Skin epidermis (tissue), 12 donors: ENCODE results near the gene C12orf56.
A peak's percentile ranks its signal among the peaks of the same experiment; 100 is the strongest.

Experiments used
- H3K27ac ChIP-seq, 21 experiments: fragments of 200-600 bp; sonication (generic) in 11 of 21; one replicate each; pipeline ENCODE4 v1.5.0; 2020; ENCODE audit warnings: mild to moderate bottlenecking in 3 of 21, inconsistent platforms in 2 of 21, moderate library complexity in 2 of 21
- H3K4me3 ChIP-seq, 7 experiments: fragments of 200-600 bp; sonication (generic) in 2 of 7; one replicate each; pipeline ENCODE4 v1.5.0; 2020; ENCODE audit warnings: inconsistent platforms in 2 of 7, mild to moderate bottlenecking in 2 of 7, moderate library complexity in 1 of 7

The C12orf56 gene

GRCh38 chr12:64390275-64390851, at the start of gene C12orf56:
C12orf56 (minus strand) TSS chr12:64390758; CDS start chr12:64390565, 193 bp downstream.
- peak within 1 kb of the TSS; percentile 19 to 44 (median 32) for H3K4me3 ChIP-seq
- peak within 1 kb of the TSS in 10 of 21 experiments; percentile 1 to 76 (median 38) for H3K27ac ChIP-seq

DNA sequence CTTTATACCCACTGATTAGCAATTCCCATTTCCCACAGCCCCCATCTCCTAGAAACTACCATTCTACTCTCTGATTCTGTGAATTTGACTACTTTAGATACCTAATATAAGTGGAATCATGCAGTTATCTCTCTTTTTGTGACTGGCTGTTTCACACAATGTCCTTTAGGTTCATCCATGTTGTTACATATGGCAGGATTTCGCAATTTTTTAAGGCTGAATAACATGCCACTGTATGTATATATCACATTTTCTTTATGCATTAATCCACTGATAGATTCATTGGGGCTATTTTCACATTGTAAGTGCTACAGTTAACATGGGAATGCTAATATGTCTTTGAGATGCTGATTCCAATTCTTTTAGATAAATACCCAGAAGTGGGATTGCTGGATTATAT, 49.5 kb upstream of the C12orf56 start:
- no peak overlapping the region for H3K27ac ChIP-seq
- no peak overlapping the region for H3K4me3 ChIP-seq

GRCh38 chr12:64433915-64434314, 43.4 kb upstream of the C12orf56 start:
- H3K4me3 ChIP-seq = no peak overlapping the region
- no peak overlapping the region for H3K27ac ChIP-seq

GRCh38 chr12:64431791-64432190, 41.2 kb upstream of the C12orf56 start:
- no peak overlapping the region for H3K4me3 ChIP-seq
- H3K27ac ChIP-seq = no peak overlapping the region

DNA sequence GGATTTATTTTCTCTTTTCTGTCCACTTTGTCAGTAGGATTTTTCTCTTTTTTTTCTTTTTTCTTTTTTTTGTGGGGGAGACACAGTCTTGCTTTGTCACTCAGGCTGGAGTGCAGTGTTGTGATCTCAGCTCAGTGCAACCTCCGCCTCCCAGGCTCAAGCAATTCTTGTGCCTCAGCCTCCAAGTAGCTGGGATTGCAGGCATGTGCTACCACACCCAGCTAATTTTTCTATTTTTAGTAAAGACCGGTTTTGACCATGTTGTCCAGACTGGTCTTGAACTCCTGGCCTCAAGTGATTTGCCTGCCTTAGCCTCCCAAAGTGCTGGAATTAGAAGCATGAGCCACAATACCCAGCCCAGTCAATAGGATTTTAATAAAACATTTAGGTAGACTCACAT, 40.3 kb upstream of the C12orf56 start:
- Histone ChIP-seq H3K4me3 (no peak overlapping the region), H3K27ac (no peak overlapping the region)

GRCh38 chr12:64428956-64429355, 38.4 kb upstream of the C12orf56 start:
- no peak overlapping the region for H3K4me3 ChIP-seq

DNA sequence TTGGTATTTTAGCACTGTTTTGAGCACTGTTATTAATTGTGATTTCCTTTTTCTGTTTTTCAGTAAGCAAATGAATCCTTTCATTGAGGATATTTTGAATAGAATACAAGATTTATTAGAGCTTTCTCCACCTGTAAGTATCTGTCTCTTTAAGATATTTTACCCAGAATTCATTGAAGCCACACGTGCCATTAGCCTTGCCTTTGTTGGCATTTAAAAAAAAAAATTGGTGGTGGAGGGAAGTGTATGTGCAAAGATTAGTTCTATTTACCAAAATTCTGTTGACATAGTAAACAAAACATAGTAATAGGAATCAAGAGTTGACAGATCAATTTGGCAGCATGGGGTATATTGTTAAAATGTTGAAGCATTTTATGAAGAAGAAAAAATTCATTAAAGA, 37.4 kb upstream of the C12orf56 start:
- Histone ChIP-seq H3K4me3 (no peak overlapping the region), H3K27ac (no peak overlapping the region)

More at GRCh38 chr12:64428956-64429355, 38.4 kb upstream of the C12orf56 start:
- no peak overlapping the region for H3K27ac ChIP-seq

- Histone ChIP-seq H3K27ac (peak overlapping the region in 2 of 21 experiments; percentile 3 to 11), H3K4me3 (no peak overlapping the region)
Measured at GRCh38 chr12:64419696-64420095, 29.1 kb upstream of the C12orf56 start.

- no peak overlapping the region for H3K27ac ChIP-seq
- H3K4me3 ChIP-seq = no peak overlapping the region
Measured at GRCh38 chr12:64418209-64418608, 27.7 kb upstream of the C12orf56 start.

DNA sequence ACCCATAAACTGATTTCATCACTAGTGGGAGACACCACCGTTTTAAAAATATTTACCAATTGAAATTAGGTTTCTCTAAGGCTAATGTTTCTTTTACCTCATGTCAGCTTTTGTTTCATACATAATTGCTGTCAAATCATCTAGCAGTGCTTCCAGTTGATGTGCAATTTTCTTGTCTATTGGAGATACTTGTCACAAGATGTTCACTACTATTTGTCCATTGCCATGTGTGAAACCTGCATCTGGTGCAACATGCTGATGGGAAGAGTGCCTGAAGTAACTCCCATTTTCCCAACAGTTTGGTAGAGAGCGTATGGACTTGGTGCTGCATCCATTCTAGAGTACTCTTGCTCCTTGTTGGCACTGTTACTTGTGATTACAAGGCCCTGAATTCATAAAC, 23.3 kb upstream of the C12orf56 start:
- Histone ChIP-seq H3K27ac (no peak overlapping the region), H3K4me3 (no peak overlapping the region)

GRCh38 chr12:64412459-64412858, 21.9 kb upstream of the C12orf56 start:
- Histone ChIP-seq H3K27ac (no peak overlapping the region), H3K4me3 (no peak overlapping the region)

DNA sequence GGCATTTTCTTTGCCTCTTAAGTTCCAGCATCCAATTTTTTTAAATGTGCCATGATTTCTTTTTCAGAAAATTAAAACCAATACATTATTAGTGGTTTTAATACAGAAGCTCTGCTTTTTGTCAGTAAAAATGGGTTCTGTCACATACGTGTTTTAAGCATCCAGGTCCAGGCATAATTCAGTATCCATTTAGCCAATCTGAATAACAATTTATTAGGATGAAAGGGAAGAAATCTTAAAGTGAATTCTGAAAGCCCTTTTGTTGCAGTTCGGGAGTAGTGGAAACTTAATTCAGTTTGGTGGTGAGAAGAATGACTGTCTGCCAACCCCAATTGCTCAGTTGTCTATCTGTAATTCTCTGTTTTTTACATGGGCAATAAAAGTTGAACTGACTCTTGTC, 20.9 kb upstream of the C12orf56 start:
- no peak overlapping the region for H3K4me3 ChIP-seq
- H3K27ac ChIP-seq = no peak overlapping the region

DNA sequence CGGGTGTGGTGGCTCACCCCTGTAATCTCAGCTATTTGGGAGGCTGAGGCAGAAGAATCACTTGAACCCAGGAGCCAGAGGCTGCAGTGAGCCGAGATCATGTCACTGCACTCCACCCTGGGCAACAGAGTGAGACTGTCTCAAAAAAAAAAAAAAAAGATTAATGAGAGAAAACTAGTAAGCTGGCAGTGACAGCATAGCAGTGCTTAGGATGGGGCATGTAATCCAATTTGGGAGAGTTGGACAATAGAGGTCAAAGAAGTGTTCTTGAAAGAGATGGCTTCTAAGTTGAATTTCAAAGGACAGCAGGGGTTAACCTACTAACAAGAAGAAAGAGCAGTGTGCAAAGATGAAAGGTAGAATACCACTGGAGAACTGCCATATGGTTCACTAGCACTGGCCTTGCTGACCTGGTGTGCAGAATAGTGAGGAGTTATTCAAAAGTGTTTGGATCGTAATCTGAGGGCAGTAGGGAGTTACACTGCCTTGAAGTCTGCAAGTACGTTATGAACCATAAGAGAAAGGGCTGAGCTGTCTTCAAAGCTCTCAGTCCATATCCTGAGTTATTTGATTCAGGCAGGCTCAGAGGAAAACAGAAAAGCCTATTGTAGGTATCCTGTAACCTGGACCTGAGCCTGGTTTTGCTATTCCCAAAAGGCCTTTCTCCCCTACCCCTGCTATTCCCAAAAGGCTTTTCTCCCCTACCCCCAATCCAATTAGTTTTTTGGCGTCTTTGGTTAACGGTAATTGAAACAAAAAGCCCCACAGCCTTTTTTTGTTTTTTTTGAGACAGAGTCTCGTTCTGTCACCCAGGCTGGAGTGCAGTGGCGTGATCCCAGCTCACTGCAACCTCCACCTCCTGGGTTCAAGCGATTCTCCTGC, 17.0 kb upstream of the C12orf56 start:
- Histone ChIP-seq H3K4me3 (no peak overlapping the region), H3K27ac (no peak overlapping the region)

- H3K27ac ChIP-seq = peak overlapping the region; percentile 86 to 99 (median 96)
- H3K4me3 ChIP-seq = peak overlapping the region; percentile 65 to 99 (median 90)
Measured at GRCh38 chr12:64404470-64405256, 14.1 kb upstream of the C12orf56 start.

DNA sequence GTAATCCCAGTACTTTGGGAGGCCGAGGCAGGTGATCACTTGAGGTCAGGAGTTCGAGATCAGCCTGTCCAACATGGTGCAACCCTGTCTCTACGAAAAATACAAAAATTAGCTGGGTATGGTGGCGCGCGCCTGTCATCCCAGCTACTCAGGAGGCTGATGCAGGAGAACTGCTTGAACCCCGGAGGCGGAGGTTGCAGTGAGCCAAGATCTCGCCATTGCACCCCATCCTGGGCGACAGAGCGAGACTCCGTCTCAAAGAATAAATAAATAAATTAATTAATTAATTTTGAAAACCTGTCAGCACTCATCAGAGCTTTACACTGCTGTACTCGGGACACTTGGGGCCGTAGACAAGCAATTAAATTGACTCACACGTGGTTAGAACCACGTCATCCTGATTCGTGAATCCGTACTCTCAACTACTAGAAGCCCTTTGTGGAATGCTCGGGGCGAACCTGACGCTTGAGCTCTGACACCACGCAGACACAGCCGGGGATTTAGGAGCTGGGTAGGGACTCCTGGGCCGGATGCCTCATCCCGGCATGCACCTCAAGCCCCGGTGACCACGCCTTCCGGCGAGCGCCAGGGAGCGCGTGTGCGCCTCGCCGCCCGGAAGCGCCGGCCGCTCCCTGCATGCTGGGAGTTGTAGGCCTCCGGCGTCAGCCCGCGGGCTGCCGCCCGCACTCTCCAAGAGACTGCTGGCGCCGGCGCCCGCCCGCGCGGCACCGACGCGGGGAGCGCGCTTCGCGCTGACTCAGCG, 13.3 kb upstream of the C12orf56 start, which contains the start of gene XPOT:
Gene XPOT, plus strand, starts transcription at position 686 of the 763 bp plus-strand sequence. CDS start 5,644 bp downstream, outside the sequence.
- H3K4me3 ChIP-seq = peak within 1 kb of the TSS; percentile 65 to 99 (median 90)
- H3K27ac ChIP-seq = peak within 1 kb of the TSS; percentile 86 to 99 (median 96)

DNA sequence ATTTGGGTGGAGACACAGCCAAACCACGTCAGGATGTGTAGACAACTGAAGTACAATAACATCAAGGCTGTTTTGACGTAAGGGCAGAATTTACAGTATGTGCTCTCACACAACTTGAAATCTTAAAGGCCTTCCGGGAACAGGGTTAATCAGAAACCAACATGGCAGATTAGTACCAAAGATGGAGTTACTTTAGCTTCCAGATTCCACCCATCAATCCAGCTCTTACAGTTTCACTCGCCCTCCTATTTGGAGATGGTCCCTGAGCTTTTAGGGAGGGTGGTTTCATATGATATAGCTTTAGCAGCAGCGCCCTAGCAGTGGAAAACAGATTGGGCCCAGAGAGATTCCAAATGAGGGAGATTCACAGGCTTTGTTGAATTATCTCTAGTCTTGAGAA, 11.6 kb upstream of the C12orf56 start:
- H3K27ac ChIP-seq = no peak overlapping the region
- H3K4me3 ChIP-seq = no peak overlapping the region

DNA sequence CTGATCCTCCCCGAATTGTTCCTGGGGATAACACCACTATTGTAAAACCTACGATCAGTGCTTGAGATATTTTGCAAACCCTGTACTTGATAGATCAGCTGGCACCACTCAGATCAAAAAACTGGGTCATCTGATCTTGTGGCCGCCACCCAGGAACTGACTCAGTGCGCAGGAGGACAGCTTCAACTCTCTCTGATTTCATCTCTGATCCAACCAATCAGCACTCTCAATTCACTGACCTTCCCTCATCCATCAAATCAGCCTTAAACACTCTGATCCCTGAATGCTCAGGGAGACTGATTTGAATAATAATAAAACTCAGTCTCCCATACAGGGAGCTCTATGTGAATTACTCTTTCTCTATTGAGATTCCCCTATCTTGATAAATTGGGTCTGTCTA, 9.5 kb upstream of the C12orf56 start:
- Histone ChIP-seq H3K27ac (peak overlapping the region in 2 of 21 experiments; percentile 45 to 58), H3K4me3 (no peak overlapping the region)

DNA sequence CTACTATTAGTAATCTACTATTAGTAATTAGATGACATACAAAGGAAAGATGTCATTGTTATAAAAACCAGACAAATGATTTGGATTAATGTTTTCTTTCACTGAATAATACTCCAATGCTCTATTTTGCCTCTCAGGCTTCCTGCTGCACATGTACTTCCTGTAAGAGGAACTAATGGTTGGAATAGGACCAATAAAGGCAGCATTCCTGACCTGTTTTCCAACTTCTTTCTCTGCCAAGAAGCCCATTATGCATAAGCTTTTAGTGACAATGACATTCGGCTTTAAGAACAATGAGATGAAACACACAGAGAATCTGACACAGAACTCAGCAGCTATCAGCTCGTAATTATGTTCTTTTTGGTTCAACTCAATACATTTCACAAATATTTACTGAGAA, 5.2 kb upstream of the C12orf56 start:
- no peak overlapping the region for H3K4me3 ChIP-seq
- no peak overlapping the region for H3K27ac ChIP-seq

- no peak overlapping the region for H3K4me3 ChIP-seq
- H3K27ac ChIP-seq = no peak overlapping the region
Measured at GRCh38 chr12:64392221-64392620, 1.7 kb upstream of the C12orf56 start.
